NOMO-1 treated with dmso at 0.1 percent for 144 hours (cell line): ENCODE data around the gene PLCH2.

Experiments used
- DNase-seq: peaks from one replicate; lab custom pipeline; 2025; ENCODE audit not compliant: unreplicated experiment; lab: John Stamatoyannopoulos, UW

The PLCH2 gene

GRCh38 chr1:2475571-2475970, 518 bp upstream of the PLCH2 start:
- DNase-seq, result no peak

DNA sequence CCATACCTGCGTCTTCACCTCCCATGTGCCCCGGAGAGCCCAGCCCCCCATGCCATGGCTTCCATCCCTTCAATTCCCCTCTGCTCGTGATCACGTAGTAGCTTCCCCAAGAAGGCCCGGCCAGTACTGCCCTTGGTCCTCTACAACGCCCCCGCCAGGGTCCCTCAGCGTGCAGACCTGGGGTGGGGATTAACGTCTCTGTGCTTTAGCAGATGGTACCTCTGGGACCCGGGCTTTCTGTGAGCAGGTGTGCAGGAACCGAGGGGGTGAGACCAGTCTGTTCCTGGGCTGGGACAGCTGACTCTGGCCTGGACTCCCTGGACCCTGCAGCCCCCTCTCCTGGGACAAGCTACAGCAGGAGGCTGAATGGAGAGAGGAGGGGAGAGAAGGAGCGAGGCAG, 1.2 kb downstream of the PLCH2 start:
- no peak for DNase-seq

DNA sequence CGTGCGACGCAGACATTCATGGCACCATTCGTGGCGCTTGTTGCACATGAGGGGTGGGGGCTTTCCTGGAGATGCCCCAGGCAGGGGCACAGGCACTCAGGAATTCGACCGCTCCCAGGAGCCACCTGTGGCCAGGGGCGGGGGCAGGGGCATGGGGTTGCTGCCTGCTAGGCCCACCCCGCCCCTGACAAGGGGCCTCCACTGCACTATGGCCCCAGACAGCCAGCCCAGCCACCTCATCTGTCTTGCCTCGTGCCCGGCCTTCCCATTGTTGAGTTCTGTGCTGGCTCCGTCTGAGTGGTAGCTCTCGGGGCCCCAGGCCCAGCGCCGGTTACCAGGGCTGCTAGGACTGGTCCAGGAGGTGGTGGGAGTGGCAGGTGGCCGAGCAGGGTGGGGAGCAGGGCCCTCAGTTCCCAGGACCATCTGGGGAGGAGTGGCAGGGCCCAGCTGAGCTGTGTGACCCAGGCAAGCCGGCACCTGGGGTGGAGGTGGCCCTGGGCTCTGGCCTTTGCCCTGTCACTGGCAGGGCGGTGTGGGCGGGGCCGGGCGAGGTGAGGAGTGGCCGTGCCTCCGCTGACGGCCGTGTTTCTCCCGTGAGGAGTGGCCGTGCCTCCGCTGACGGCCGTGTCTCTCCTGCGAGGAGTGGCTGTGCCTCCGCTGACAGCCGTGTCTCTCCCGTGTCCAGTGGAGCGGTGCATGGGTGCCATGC, 1.9 kb downstream of the PLCH2 start:
- no peak for DNase-seq

DNA sequence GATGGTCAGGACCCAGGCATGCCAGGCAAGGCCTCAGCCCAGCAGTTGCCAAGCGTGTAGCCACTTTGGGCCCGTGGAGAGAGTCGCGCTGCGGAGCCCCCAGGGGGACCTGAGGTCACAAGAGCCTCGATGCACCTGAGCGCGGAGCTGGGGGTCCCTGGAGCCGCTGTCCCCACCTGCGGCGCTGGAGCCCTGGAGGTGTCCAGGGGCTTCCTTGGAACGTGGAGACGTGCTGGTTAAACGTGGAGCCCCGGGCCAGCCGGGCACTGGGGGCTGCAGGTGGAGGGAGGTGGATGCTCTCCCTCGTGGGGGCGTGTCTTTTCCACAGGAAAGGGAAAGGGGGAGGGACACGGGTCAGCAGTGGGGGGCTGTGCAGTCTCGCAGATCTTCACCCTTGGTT, 3.1 kb downstream of the PLCH2 start:
- no peak for DNase-seq

DNA sequence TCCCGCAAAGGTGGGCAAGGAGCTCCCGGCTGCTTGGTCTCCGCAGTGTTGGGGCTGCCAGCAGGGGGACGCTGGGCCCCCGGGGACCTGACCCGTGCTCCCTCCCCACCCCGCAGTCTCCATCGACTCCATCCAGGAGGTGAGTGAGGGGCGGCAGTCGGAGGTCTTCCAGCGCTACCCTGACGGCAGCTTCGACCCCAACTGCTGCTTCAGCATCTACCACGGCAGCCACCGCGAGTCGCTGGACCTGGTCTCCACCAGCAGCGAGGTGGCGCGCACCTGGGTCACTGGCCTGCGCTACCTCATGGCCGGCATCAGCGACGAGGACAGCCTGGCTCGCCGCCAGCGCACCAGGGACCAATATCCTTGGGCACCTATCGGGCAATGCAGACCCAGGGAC, 3.5 kb downstream of the PLCH2 start:
- DNase-seq, result no peak

- no peak for DNase-seq
Measured at GRCh38 chr1:2480236-2480985, 4.3 kb downstream of the PLCH2 start.

DNA sequence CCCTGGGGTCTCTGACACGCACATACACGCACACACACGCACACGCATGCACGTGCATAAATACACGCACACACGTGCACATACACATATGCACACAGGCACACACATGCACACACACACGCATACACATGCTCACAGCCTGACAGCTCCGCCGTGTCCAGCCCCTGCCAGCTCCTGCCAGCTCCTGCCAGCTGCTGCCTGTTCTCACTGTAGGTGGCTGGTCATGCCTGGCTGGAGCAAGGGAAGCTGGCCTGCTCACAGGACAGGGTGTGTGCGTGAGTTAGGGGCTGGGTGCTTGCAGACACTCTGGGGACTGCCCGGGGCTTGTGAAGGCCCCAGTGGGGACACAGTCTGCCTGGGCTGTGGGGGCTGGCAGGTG, 4.9 kb downstream of the PLCH2 start:
- no peak for DNase-seq

- DNase-seq, result no peak
Measured at GRCh38 chr1:2481885-2482284, 5.8 kb downstream of the PLCH2 start.

DNA sequence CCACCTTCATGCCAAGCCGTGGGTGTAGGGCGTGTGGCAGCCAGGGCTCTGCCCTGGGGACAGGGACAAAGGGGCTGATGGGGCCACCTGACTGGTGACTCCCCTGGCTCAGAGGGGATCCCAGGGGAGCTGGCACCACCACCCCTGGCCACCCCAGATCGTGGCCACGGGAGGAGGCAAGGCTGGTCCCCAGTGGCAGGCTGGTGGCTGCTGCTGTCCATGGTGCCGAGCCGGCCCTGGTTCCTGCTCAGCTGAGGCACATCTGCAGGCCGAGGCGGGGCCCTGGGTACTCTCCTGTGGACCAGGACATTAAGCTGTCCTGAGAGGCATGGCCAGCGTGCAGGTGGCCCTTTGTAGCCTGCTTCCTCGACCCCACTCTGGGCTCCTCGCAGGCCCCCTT, 6.5 kb downstream of the PLCH2 start:
- no peak for DNase-seq

GRCh38 chr1:2483026-2483425, 6.9 kb downstream of the PLCH2 start:
- no peak for DNase-seq

- DNase-seq, result no peak
Measured at GRCh38 chr1:2483970-2484369, 7.9 kb downstream of the PLCH2 start.

DNA sequence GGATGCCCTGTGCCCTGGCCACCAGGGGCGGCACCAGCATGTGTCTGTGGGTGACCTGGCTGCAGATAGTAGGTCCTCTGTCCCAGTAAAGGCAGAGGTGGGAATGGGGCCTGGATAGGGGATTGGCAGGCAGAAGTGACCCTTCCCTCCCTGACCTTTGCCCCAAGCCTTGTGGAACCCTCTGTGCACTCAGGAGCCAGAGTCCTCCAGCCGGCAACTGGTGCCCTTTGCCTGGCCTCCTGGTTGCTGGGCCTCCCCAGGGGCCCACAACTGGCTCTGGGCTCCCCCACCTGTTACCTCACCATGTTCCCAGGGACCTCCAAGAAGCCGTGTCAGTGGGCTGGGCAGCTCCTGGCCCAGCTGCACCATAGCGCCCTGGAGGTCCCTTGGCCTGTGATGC, 10.0 kb downstream of the PLCH2 start:
- DNase-seq, result no peak

GRCh38 chr1:2486558-2486957, 10.5 kb downstream of the PLCH2 start:
- no peak for DNase-seq

- no peak for DNase-seq
Measured at GRCh38 chr1:2488688-2489087, 12.6 kb downstream of the PLCH2 start.

DNA sequence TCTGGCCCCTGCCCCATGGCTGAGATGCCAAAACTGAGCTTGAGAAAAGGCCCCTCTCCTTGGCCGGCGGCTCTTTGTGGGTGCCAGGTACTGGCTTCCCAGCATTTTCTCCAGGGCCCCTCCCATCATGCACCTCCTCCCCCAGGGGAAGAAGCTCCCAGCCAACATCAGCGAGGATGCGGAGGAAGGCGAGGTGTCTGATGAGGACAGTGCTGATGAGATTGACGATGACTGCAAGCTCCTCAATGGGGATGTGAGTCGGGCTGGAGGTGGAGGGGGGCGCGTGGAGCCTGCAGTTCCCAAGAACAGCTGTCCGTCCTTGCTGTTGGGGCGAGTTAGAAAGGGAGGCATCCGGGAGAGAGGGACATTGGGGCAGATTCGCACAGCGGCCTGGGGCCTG, 13.5 kb downstream of the PLCH2 start:
- DNase-seq, result no peak

DNA sequence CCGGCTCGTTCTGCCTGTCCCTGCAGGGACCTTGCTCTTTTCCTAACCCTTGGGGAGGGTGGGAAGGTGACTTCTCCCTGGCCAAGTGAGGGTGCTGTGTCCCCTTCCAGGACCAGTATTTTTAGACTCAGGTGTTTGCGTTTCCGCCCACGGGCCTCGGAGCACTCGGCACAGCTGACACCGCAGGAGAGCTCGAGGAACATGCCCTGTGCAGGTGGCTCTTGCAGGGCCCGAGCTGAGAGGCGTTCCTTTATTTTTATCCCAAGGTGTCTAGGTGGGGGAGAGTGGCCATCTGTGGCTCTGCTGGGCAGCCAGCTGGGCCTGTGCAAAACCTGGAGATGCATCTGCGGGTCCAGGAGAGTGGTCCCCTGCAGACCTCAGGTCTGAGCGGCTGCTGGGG, 16.0 kb downstream of the PLCH2 start:
- no peak for DNase-seq

- DNase-seq, result no peak
Measured at GRCh38 chr1:2493218-2493617, 17.1 kb downstream of the PLCH2 start.

GRCh38 chr1:2493691-2494322, 17.7 kb downstream of the PLCH2 start:
- no peak for DNase-seq

DNA sequence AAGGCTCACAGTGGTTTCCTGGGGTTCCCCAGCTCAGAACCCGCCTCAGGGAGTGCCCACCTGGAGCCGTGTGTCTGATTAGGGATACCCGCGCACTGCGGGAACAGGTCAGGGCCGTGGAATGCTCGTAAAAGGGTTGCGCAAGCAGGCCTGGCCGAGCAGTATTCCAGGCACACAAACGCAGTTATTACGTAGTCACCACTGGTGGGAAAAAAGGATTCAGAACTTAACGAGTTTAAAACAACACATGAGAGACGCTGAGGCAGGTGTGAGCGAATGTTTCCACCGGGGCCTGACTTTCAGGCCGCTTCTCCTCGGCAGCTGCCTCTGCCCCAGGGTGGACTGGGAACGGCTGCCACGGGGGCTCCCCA, 18.2 kb downstream of the PLCH2 start:
- DNase-seq, result no peak

GRCh38 chr1:2495026-2495425, 18.9 kb downstream of the PLCH2 start:
- no peak for DNase-seq

DNA sequence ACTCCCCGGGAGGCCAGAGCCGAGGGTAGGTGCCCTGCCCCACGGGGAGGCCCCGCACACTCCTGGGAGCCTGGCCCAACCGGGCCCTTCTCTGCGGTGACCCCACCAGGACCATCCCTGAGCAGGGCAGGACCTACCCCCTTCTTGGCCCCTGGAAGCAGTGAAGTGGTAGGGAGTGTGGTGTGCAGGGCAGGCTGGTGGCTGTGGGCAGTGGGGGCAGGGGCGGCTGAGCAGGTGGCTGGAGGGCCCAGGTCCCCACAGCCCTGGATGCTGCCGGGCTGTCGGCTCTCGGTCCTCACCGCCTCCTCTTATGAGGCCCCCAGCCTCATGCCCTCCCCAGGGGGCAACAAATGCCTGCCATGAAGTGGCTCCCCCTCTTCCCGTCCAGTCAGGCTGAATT, 19.5 kb downstream of the PLCH2 start:
- DNase-seq, result no peak

DNA sequence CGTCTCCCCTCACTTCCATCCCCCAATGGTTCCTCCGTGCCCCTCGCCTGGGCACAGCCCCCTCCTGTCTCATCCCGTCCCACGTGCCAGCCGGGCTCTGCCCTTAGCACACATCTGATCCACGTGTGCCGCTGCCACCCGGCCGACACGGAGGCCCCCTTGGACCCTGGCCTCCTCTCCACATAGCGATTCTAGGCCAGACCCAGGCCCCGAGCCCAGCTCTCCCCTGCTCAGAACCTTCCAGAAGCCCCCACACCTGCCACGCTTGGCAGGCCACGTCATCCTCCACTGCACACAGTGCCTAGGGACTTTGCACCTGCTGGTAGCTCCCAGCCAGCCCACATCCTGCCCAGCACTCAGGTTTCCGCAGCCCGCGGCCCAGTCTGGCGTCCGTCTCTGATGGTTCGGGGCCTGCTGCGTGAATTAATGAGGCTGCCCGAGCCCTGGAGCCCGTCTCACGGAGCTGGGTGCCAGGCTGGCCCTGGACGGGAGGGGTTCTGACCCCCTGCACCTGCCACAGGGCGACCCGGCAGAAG, 20.1 kb downstream of the PLCH2 start:
- DNase-seq, result no peak
